Smooth muscle cell of the brain vasculature (primary cell): ENCODE data around the gene TEX38.
"Not testable (repeated sequence)": the region's sequence is repeated elsewhere in the genome, so short reads cannot be mapped to it uniquely, and the experiment has no call there.

Experiments
- DNase-seq: peaks from one replicate; pipeline ENCODE4 v3.0.0-alpha.2; 2012; ENCODE audit warnings: low read depth, low spot score

The TEX38 gene

DNA sequence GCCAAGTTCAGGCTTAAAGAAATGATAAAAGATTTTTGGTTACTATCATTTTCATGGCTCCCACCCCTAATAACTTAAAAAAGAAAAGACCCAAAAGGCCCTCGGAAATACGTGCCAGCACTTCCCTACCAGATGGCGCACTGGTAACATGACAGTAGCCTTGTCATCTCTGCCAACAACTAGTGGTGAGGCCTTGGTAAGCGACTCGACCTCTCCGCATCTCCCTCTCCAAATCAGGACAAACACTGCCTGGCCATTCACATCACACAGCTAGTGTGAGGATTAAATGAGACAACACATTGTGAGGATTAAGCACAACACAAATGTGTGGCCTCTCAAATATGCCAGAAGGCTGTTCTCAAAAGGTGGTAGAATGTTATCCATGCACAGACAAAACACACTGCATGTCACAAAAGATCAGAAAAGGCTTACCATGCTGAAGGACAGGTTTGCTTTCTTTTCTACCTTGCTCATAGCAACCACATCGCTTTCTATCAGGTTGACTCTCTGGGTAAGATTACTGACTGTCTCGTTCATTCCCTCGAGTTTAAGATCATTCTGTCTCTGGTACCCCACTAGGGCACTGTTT lies 16.4 kb downstream of the TEX38 start:
- DNase-seq: no peak

DNA sequence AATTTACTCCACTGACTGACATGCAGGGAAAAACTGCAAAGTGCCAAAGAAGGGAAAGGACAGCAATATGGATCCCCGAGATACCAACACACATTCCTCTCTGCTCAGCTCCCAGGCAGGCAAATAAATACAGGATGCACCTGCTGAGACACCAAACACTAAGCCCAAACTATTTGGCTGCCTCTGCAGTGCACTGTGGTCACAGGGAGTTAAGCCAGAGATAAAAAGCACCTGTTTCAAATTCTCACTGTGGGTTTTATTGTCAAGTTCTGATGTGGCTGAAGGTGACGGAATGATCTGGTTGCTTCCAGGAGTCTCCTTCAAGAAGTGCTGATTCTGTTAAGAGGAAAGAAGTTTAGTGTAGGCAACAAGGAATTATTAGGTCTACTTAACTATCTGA lies 17.7 kb downstream of the TEX38 start:
- DNase-seq: no peak

- no peak for DNase-seq
Observed at GRCh38 chr1:46689897-46690296, 18.2 kb downstream of the TEX38 start.

GRCh38 chr1:46690931-46691421 lies 19.3 kb downstream of the TEX38 start:
- no peak for DNase-seq

DNA sequence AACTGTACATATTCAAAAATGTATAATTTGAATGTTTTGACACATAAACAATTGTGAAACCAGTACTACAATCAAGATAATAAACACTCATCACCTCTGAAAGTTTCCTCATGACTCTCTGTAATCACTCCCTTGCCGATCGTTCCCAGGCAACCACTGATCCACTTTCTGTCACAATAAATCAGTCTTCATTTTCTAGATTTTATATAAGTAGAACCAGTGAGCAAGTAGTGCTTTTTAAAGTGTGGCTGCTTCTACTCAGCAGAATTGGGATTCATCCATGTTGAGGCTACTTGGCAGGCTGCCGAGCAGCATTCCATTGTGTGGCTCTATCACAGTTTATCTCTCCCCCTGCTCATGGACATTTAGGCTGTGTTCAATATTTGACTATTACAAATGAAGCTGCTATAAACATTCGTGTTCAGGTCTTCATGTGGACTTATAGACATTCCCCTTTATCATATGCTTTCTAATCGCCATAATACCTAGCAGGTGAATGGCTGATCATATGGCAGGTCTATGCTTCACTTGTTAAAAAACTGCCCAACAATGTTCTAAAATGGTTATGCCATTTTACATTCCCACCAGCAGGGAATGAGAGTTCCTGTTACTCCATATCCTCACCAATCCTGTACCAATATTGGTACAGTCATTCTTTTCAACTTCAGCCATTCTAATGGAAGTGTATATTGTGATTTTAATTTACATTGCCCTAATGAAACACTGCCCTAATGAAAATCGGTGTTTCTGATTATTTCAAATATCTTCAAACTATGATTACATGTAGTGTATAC lies 20.5 kb downstream of the TEX38 start:
- DNase-seq: no peak

DNA sequence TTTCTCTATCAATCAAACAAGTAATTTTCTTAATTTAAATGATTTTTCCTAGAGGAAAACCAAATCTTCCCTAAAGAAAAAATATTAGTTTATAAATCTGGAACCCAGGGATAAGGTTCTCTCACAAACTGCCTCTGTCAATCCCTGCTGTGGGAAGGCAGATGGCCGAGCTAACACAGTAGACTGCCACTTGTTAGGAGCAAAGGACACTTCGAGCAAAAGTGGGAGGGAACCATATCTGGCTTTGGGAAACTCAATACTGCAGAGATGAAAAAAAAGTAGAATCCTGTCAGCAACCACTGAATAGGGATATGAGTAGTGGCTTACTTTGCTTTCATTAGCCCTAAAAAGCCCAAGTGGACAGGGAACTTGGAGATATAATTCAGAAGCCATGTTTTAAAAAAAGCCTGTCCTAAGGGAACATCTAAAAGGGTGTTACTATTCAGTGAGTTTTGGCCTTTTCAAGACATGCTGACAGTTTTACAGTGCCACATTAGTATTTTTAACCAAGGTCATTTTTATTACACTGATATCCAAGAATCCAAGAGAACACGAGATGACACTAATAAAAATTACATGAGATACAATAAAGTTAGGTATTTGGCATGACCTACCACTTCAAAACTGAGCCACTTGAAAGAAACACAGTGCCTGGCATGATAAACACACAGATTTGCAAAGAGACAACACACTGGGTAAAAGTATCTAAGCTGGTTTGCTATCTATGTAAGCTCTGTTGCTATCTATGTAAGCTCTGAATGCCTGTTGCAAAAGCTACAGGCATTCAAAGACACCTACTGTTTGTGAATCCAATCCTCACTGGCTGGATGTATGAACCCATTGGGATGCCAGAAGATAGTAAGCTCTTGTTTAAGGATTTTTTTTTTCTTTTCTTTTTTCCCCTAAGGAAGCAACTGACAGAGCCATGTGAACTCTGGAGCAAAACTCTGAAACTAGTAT lies 21.4 kb downstream of the TEX38 start:
- no peak for DNase-seq

- not testable (repeated sequence) for DNase-seq
Observed at GRCh38 chr1:46694676-46695075, 23.0 kb downstream of the TEX38 start.

- DNase-seq: no peak
Observed at GRCh38 chr1:46697053-46697452, 25.4 kb downstream of the TEX38 start.

GRCh38 chr1:46699666-46700065 lies 28.0 kb downstream of the TEX38 start:
- DNase-seq: no peak

DNA sequence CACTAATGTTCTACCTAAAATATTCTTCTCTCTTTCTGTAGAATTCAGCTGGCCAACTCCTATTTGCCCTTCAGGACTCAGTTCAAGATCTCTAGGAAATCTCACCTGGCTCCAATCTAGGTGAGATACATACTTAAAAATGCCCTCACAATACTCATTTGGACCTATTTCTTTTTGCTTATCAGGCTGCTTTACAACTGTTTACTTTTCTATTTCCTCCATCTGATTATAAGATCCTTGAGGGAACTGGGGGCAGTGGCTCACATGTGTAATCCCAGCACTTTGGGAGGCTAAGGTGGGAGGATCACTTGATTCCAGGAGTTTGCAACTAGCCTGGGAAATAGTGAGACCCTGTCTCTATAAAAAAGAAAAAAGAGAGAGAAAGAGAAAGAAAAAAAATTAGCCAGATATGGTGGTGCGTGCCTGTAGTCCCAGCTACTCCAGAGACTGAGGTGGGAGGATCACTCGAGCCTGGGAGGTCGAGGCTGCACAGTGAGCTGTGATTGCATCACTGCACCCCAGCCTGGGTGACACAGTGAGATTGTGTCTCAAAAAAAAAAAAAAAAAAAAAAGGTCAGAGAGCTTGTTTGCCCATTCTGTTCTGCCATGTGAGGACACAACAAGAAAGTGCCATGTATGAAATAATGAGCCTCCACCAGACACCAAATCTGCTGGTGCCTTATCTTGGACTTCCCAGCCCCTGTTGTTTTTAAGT lies 32.4 kb downstream of the TEX38 start:
- DNase-seq: no peak

- DNase-seq: no peak
Observed at GRCh38 chr1:46705408-46705807, 33.8 kb downstream of the TEX38 start.

DNA sequence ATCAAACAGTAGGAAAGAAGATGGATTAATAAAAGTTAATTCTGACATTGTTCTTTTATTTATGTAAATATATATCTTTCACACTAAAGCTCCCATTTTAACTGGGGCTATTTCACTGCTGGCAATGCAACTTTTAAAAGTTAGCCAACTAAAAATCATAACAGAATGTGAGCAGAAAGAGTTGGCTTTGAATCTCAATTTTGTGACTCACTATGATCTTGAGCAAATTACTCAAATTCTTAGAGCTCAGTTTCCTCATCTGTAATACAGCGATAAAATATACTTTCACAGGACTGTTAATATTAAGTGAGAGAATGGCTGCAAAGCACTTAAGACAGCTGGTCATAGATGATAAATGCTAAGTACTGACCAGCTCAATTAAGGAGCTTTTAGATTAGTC lies 36.5 kb downstream of the TEX38 start:
- no peak for DNase-seq

- no peak for DNase-seq
Observed at GRCh38 chr1:46714976-46715375, 43.3 kb downstream of the TEX38 start.

- DNase-seq: no peak
Observed at GRCh38 chr1:46717654-46718053, 46.0 kb downstream of the TEX38 start.

- no peak for DNase-seq
Observed at GRCh38 chr1:46718340-46718726, 46.7 kb downstream of the TEX38 start.

GRCh38 chr1:46718727-46719622 lies 47.3 kb downstream of the TEX38 start, which contains the start of gene EFCAB14:
Gene EFCAB14 (minus strand): TSS chr1:46719114. CDS start chr1:46718087, 1,027 bp downstream.
- DNase-seq: peak; percentile 65

DNA sequence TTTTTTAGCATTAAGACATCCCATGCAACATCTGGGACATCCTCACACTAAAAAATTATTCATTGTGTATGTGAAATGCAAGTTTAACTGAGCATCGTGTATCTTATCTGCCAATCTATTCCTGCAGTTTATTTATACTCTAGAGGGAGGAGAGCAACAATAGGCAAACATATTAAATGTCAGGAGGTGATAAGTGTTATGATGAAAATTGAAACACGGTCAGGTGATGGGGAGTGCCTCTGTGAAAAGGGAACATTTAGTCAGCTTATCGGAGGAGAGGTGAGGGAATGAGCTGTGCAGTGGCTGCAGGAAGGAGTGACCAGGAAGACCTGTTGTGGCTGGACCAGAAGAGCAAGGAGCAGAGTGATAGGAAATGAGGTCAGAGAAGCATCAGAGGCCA lies 48.0 kb downstream of the TEX38 start:
- DNase-seq: no peak

DNA sequence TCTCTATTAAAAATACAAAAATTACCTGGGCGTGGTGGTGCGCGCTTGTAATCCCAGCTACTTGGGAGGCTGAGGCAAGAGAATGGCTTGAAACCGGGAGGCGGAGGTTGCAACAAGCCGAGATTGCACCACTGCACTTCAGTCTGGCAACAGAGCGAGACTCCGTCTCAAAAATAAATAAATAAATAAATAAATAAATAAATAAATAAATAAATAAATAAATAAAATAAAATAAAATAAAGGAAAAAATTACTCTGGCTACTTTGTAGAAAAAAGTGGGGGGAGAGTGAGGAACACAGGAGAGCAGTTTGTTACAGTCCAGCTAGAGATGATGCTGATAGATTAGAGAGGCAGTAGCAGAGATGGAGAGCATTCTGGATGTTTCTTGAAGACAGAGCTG lies 48.7 kb downstream of the TEX38 start:
- DNase-seq: not testable (repeated sequence)

DNA sequence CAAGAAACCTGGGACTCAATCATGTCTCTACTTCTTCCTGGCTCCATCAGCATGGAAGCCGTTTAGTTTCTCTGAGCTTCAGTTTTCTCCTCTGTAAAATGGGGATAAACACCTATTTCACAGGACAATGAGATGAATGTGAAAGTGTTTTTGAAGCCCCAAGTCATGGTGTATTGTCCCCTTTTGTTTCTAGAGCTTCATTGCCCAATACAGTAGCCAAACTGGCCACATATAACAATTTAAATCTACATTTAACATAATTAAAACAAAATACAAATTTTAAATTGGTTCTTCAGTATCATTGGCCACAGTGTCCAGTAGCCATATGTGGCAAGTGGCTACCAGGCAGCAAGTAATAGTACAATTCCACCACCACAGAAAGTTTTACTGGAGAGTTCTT lies 49.5 kb downstream of the TEX38 start:
- DNase-seq: no peak

- no peak for DNase-seq
Observed at GRCh38 chr1:46721686-46722205, 50.1 kb downstream of the TEX38 start.
